KOPT-K1 (cell line): Measurements from ENCODE around the gene ATG4B.
"Not testable (repeated sequence)": the region's sequence is repeated elsewhere in the genome, so short reads cannot be mapped to it uniquely, and the experiment has no call there.

Experiments used
- H3K27ac ChIP-seq: fragments of 200-600 bp; sonication (generic); 2 replicates; pipeline ENCODE4 v1.5.1; 2016; ENCODE audit warnings: antibody characterized with exemption, mild to moderate bottlenecking, low read depth, low read length; ENCODE audit not compliant: poor library complexity, severe bottlenecking
- H3K36me3 ChIP-seq: fragments of 200-600 bp; sonication (generic); 2 replicates; pipeline ENCODE4 v1.5.1; 2017; ENCODE audit warnings: antibody characterized with exemption, mild to moderate bottlenecking, low read length, moderate library complexity; ENCODE audit not compliant: insufficient read depth
- H3K9me3 ChIP-seq: fragments of 200-600 bp; sonication (generic); 2 replicates; pipeline ENCODE4 v1.5.1; 2017; ENCODE audit warnings: antibody characterized with exemption, low read length, mild to moderate bottlenecking; ENCODE audit not compliant: insufficient read depth, poor library complexity, severe bottlenecking

ATG4B gene

DNA sequence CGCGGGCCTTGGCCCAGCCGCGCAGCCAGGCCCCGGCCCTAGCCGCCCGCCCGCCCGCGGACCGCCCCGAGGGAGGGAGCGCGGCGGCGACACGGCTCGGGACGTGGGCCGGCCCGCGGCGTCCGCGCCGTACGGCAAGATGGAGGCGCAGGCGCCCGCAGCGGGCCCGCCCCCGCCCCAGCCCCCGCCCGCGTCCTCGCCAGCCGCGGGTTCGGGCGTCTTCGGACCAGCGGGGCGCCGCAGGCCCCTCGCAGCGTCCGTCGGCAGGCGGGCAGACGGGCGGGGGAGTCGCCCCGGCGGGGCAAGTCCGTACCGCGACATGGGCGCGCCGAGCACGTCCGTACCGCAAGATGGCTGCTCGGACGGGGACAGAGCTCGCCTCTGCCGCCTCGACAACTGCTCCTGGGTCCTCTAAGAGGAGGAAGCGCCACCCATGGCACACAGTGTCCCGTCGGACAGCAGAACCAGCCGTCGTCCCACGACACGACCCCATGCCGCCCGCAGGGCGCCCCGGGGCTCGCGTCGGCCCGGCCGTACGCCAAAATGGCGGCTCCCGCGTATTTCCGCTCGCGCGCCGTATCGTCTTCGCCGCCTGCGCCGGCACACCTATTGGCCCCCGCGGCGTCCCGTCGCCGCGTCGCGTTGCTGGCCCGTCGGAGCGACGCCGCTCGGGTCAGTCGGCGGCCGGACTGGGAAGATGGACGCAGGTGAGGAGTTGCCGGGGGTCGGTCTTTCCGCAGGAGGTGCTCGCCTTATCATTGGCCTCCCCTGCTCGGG, at the start of gene ATG4B, which contains the start of gene THAP4:
ATG4B (plus strand) TSS at position 676 of the 777 bp plus-strand sequence; CDS start at position 698, 22 bp downstream.
THAP4 (minus strand) TSS at position 141 of the 777 bp plus-strand sequence. CDS start 141 bp downstream, outside the sequence.
- H3K9me3 ChIP-seq = peaks cover 12% of the 10 kb centered on the region
- peaks cover 44% of the 10 kb centered on the region for H3K36me3 ChIP-seq
- H3K27ac ChIP-seq = peak within 1 kb of the TSS; percentile 94

DNA sequence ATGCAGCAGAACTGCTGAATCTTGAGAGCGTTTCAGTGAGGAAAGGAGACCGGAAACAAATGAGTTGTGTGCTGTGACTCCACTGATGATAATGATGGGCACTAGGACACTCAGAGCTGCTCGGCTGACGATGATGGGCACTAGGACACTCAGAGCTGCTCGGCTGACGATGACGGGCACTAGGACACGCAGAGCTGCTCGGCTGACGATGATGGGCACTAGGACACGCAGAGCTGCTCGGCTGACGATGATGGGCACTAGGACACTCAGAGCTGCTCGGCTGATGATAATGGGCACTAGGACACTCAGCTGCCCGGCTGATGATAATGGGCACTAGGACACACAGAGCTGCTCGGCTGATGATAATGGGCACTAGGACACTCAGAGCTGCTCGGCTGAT, 47.6 kb upstream of the ATG4B start:
- H3K36me3 ChIP-seq = peaks cover 61% of the 10 kb centered on the region
- H3K9me3 ChIP-seq = peaks cover 22% of the 10 kb centered on the region
- not testable (repeated sequence) for H3K27ac ChIP-seq

DNA sequence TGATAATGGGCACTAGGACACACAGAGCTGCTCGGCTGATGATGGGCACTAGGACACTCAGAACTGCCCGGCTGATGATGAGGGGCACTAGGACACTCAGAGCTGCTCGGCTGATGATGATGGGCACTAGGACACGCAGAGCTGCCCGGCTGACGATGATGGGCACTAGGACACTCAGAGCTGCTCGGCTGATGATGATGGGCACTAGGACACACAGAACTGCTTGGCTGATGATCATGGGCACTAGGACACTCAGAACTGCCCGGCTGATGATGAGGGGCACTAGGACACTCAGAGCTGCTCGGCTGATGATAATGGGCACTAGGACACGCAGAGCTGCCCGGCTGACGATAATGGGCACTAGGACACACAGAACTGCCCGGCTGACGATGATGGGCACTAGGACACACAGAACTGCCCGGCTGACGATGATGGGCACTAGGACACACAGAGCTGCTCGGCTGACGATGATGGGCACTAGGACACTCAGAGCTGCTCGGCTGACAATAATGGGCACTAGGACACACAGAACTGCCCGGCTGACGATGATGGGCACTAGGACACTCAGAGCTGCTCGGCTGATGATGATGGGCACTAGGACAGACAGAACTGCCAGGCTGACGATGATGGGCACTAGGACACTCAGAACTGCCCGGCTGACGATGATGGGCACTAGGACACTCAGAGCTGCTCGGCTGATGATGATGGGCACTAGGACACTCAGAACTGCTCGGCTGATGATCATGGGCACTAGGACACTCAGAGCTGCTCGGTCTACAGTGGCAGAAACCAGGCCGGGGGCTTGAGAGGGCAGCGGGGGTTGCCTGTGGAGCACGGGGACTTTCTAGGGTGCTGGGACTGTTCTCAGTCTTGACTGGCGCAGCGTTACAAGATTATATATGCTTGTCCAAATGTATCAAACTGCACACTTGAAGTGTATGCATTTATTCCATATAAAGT, 46.7 kb upstream of the ATG4B start:
- peaks cover 61% of the 10 kb centered on the region for H3K36me3 ChIP-seq
- H3K27ac ChIP-seq = not testable (repeated sequence)
- peaks cover 22% of the 10 kb centered on the region for H3K9me3 ChIP-seq

DNA sequence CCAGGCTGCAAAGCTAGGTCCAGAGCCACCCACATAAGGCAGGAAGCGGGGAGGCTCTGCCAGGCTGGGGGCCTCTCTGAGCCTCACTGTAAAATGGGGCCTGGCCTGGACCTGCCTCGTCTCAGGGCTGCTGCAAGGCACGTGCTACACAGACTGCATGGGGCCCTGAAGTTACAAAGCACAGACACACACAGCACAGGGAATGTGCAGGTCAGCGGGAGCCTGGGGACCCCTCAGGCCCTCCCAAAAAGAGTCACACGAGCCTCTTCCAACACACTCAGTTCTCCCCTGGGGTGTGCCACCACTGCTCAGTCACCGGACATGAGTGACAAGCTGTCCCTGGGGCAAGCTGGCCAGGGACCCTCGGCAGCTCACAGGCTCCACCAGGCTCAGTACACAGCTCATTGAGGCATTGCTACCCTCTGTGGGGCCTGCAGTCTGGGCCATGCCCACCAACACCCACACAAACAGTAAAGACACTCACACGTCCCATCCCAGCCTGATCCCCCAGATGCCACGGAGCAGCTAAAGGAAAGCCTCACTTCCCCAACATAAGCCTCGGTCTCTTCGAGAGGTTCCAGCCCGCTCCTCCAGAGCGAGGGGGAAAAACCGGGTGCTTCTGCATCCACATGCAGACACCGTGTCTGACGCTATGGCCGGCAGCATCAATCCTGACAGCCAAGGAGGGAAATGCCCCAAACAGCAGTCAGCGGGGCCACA, 45.2 kb upstream of the ATG4B start:
- H3K36me3 ChIP-seq = peaks cover 53% of the 10 kb centered on the region
- peaks cover 9% of the 10 kb centered on the region for H3K9me3 ChIP-seq
- H3K27ac ChIP-seq = no peak overlapping the region

DNA sequence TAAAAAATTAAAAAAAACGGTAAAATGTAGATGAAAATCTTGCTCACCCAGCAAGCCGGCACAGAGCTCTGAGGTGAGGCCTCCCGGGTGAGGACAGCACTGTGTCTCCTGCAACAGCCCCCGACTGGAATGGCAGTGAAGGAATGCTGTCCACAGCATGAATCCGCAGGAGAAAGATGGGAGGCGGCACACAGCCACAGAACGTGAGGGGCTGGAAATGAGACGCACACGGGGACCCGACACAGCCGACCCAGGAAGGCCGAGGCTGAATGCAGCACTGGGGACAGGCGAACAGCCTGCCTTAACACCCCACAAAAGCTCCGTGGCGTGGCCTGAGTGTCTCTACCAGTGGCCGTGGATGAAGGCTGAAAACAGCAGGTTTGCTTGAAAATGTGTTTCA, 44.2 kb upstream of the ATG4B start:
- Histone ChIP-seq H3K27ac (no peak overlapping the region), H3K9me3 (peaks cover under 1% of the 10 kb centered on the region), H3K36me3 (peaks cover 57% of the 10 kb centered on the region)

DNA sequence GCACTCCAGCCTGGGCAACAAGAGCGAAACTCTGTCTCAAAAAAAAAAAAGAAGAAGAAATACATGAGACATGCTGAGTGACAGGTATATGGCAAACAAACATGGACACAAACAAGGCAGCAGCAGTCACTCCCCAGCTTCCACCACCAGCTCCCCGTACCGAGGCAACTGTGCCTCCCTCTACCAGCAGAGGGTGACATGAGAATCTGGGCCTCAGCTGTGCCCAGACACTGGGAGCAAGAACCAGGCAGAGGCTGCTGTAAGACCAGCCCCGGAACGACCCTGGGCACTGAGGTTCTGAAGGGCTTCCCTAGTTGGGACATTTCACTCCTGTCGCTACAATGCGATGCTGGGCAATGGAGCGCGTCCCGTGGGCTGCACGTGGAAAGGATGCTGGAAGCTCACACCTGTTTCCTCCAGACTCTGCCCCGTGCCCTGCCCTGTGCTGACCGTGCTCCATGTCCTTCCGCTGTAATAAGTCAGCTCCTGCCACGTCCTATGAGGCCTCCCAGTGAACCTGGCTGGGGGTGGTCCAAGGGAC, 41.8 kb upstream of the ATG4B start:
- no peak overlapping the region for H3K27ac ChIP-seq
- H3K9me3 ChIP-seq = no peaks in the 10 kb centered on the region
- peaks cover 67% of the 10 kb centered on the region for H3K36me3 ChIP-seq

DNA sequence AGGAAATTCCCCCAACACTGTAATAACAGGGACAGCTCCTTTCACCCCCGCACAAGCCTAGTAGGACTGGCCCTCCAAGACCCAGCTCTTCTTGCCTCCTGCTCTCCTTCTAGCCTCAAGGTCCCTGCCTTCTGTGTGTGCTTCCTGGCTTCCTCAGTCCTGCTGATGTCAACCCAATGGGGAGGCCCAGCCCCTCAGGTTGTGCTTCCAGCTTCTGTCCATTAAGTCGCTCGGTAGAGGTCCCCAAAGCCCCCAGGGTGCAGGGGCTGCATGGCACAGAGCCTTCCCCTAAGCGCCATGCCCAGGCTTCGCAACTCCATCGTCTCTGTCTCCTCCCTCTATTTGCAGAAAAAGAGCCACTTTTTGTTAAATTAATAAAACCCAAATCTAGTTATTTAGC, 39.9 kb upstream of the ATG4B start:
- no peak overlapping the region for H3K27ac ChIP-seq
- H3K36me3 ChIP-seq = peaks cover 74% of the 10 kb centered on the region
- no peaks in the 10 kb centered on the region for H3K9me3 ChIP-seq

DNA sequence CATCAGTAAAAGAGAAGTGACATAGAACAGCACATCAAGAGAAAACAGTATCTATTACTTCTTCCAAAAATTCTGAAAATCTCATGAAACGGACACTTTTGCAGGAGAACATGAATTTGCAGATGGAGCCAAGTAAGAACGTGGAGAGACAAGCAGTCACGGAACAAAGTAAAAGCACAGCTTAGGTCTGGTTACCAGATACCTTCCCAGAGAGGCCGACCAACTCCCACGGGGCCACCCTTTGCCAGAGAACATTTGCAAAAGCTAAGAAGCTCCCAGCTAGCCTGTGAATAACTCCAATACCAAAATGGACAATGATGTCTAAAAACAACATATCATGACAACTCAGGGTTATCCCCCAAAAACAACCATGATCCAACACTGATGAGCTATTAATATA, 39.4 kb upstream of the ATG4B start:
- Histone ChIP-seq H3K36me3 (peaks cover 74% of the 10 kb centered on the region), H3K9me3 (no peaks in the 10 kb centered on the region), H3K27ac (no peak overlapping the region)

DNA sequence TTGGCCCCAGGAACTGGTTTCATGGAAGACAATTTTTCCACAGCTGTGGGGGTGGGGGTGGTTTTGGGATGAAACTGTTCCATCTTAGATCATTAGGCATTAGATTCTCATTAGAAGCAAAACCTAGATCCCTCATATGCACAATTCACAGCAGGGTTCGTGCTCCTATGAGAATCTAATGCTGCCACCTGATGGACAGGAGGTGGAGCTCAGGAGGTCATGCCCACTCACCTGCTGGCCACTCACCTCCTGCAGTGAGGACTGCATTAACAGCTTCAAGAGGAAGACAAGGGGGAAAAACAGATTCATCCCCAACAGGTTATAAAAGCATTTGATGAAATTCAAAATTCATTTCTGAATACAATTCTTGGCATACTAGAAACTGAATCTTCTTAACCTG, 39.0 kb upstream of the ATG4B start:
- H3K27ac ChIP-seq = no peak overlapping the region
- H3K9me3 ChIP-seq = no peaks in the 10 kb centered on the region
- H3K36me3 ChIP-seq = peaks cover 74% of the 10 kb centered on the region

DNA sequence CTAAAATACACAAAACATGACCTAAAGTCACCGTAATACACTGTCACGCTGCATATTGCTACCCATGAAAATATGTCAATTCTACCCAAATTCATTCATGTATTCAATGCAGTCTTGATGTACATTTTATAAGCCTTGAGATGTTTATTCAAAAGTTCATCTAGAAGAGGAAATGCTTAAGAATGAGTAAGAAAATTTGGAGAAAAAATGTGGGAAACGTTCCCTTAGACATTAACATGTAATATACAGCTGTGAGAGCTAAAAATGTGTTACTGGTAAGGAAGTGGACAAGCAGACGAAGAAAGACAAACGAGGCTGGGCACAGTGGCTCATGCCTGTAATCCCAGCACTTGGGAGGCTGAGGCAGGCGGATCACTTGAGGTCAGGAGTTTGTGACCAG, 37.9 kb upstream of the ATG4B start:
- Histone ChIP-seq H3K27ac (no peak overlapping the region), H3K36me3 (peaks cover 64% of the 10 kb centered on the region), H3K9me3 (no peaks in the 10 kb centered on the region)

DNA sequence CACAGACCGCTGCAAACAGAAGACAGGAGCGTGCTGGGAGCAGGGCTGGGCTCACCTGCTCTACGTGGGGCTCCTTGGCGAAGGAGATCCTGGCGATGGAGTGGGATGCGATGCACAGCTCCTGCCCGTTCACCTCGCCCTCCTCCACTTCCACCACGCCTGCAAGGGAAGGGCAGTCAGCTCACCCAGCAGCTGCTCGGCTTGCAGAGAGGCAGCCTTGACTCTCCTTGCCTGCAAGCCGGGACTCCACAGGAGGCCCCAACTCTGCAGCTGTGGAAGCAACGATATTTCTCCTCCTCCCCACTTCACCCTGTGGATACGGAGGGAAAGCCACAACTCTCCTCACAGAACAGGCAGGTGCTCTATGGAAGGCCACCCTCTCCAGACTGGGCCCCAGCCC, 35.7 kb upstream of the ATG4B start:
- Histone ChIP-seq H3K36me3 (peaks cover 70% of the 10 kb centered on the region), H3K9me3 (no peaks in the 10 kb centered on the region), H3K27ac (no peak overlapping the region)

DNA sequence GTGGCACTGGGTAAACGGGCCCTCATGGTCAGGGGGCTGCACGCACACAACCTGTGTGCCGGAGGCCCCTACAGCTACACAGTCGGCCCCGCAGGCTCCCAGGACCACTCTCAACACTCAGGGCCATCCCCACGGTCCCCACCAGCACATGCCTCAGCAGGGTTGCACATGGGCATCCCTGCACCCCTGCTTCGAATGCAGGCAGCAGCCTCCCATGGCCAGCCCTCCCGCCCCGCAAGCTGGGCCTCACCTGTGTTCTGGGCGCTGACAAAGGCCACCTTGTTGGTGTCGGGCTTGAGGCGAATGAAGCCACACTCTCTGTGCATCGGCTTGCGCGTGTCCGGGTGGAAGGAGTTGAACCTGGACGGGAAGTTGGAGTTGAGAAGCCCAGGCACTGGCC, 34.8 kb upstream of the ATG4B start:
- no peaks in the 10 kb centered on the region for H3K9me3 ChIP-seq
- peaks cover 62% of the 10 kb centered on the region for H3K36me3 ChIP-seq
- peak overlapping the region; percentile 37 for H3K27ac ChIP-seq

DNA sequence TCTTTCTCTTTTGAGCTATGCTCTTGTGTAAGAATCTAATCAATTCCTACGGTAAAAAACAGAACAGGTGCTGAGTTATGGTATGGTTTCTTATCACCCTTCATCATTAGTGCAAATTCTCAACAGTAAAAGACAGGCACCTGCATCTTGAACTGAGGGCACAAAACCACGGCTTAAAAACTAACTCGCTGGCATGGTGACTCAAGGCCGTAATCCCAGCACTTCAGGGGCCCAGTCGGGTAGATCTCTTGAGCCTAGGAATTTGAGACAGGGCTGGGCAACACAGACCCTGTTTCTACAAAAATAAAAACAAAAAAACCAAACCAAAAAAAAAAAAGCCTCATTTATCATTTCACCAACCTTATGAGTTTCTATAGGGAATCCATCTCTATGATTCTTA, 33.8 kb upstream of the ATG4B start:
- Histone ChIP-seq H3K36me3 (peaks cover 62% of the 10 kb centered on the region), H3K27ac (peak overlapping the region; percentile 37), H3K9me3 (no peaks in the 10 kb centered on the region)

DNA sequence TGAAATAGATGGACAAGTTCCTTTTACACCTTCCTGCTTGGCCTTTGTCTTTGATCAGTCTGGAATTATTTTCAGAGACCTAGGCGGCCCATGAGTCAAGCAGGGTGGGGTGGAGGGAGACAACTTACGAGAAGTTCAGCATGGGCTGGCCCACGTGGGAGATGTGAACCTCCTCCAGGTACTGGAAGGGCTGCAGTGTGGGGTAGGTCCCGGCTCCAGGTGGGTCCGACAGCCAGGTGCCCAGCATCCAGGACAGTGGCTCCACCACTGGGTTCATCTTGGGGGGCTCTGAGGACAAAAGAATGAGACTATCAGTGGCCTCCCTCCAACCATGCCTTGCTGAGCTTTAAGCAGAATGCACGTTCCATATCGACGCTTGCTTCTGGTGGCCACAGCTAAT, 31.3 kb upstream of the ATG4B start:
- H3K9me3 ChIP-seq = no peaks in the 10 kb centered on the region
- H3K27ac ChIP-seq = no peak overlapping the region
- peaks cover 45% of the 10 kb centered on the region for H3K36me3 ChIP-seq
